GM23338 (cell line): Measurements from ENCODE around the gene RAP1GDS1. TPM values are rescaled to one million over a fixed set of nuclear protein-coding genes. Genes with fewer than 3 reads are reported as not detected.
"Not testable (repeated sequence)": the region's sequence is repeated elsewhere in the genome, so short reads cannot be mapped to it uniquely, and the experiment has no call there.

Experiments used
- ATAC-seq: fragments of 200-7000 bp; cut with Tn5 transposase; 3 replicates; pipeline ENCODE4 v1.9.1; 2020
- DNase-seq: peaks from one replicate; pipeline ENCODE4 v3.0.0-alpha.2; 2015; ENCODE audit warnings: low spot score
- H2AFZ ChIP-seq: fragments of 200-600 bp; sonication (generic); 2 replicates; pipeline ENCODE4 v1.8.0; 2016; ENCODE audit warnings: antibody characterized with exemption, mild to moderate bottlenecking, moderate library complexity
- H3F3A ChIP-seq: fragments of 200-600 bp; sonication (generic); replicated peaks from 2 replicates; pipeline ENCODE4 v1.8.0; 2017; ENCODE audit warnings: antibody characterized with exemption, mixed run types, low read depth
- H3K27ac ChIP-seq: fragments of 200-600 bp; sonication (generic); 2 replicates; pipeline ENCODE4 v1.6.1; 2016; ENCODE audit warnings: low read depth
- H3K27me3 ChIP-seq: fragments of 200-600 bp; sonication (generic); 2 replicates; pipeline ENCODE4 v1.8.0; 2016; ENCODE audit warnings: mild to moderate bottlenecking, mixed run types, moderate library complexity; ENCODE audit not compliant: insufficient read depth
- H3K36me3 ChIP-seq: fragments of 200-600 bp; sonication (generic); 2 replicates; pipeline ENCODE4 v1.8.0; 2016; ENCODE audit warnings: mild to moderate bottlenecking; ENCODE audit not compliant: insufficient read depth
- H3K4me1 ChIP-seq: fragments of 200-600 bp; sonication (generic); 2 replicates; pipeline ENCODE4 v1.8.0; 2016; ENCODE audit warnings: mild to moderate bottlenecking, moderate library complexity; ENCODE audit not compliant: insufficient read depth
- H3K4me2 ChIP-seq: fragments of 200-600 bp; sonication (generic); 2 replicates; pipeline ENCODE4 v1.7.1; 2017; ENCODE audit warnings: mixed run types
- H3K4me3 ChIP-seq: fragments of 200-600 bp; sonication (generic); 2 replicates; pipeline ENCODE4 v1.6.1; 2016; ENCODE audit warnings: mixed run types
- H3K79me2 ChIP-seq: fragments of 200-600 bp; sonication (generic); replicated peaks from 2 replicates; pipeline ENCODE4 v1.8.0; 2017; ENCODE audit warnings: mild to moderate bottlenecking; ENCODE audit not compliant: insufficient read depth
- H3K9me2 ChIP-seq: fragments of 200-600 bp; sonication (generic); 2 replicates; pipeline ENCODE4 v1.8.0; 2017; ENCODE audit not compliant: insufficient read depth
- H4K20me1 ChIP-seq: fragments of 200-600 bp; sonication (generic); replicated peaks from 2 replicates; pipeline ENCODE4 v1.8.0; 2017; ENCODE audit warnings: mild to moderate bottlenecking; ENCODE audit not compliant: insufficient read depth
- H3K27ac Mint-ChIP-seq: 2 replicates; pipeline ENCODE4 v1.8.0; 2020; ENCODE audit warnings: inconsistent platforms, mild to moderate bottlenecking, moderate library complexity, mixed read lengths
- H3K27me3 Mint-ChIP-seq: 3 replicates; pipeline ENCODE4 v1.8.0; 2022; ENCODE audit warnings: low read depth, mild to moderate bottlenecking, moderate library complexity, mixed read lengths, inconsistent platforms; ENCODE audit not compliant: insufficient read depth, poor library complexity
- H3K36me3 Mint-ChIP-seq: 3 replicates; pipeline ENCODE4 v1.8.0; 2021; ENCODE audit warnings: low read depth, mild to moderate bottlenecking, inconsistent platforms, moderate library complexity, mixed read lengths
- H3K4me1 Mint-ChIP-seq: 3 replicates; pipeline ENCODE4 v1.8.0; 2020; ENCODE audit warnings: mild to moderate bottlenecking, inconsistent platforms, mixed read lengths
- H3K4me3 Mint-ChIP-seq: 3 replicates; pipeline ENCODE4 v1.8.0; 2021; ENCODE audit warnings: moderate library complexity, mild to moderate bottlenecking, inconsistent platforms, mixed read lengths
- H3K9me3 Mint-ChIP-seq: 3 replicates; pipeline ENCODE4 v1.8.0; 2020; ENCODE audit warnings: moderate library complexity, mild to moderate bottlenecking, inconsistent platforms, mixed read lengths
- CREB1 ChIP-seq: fragments of 250-450 bp; sonication (Bioruptor Pico); IDR thresholded peaks from 2 replicates; pipeline ENCODE4 v1.5.0; 2020; ENCODE audit warnings: low read depth, mild to moderate bottlenecking, moderate library complexity
- JUNB ChIP-seq: IDR thresholded peaks from one replicate; pipeline ENCODE4 v1.6.1; 2016; ENCODE audit warnings: antibody characterized with exemption; ENCODE audit not compliant: unreplicated experiment
- ZNF114 ChIP-seq: fragments of 250-450 bp; sonication (Bioruptor Pico); IDR thresholded peaks from 2 replicates; pipeline ENCODE4 v1.5.0; 2020; ENCODE audit warnings: mild to moderate bottlenecking, moderate library complexity
- ZNF331 ChIP-seq: fragments of 250-450 bp; sonication (Bioruptor Pico); IDR thresholded peaks from 2 replicates; pipeline ENCODE4 v1.5.0; 2020; ENCODE audit warnings: low read depth, mild to moderate bottlenecking, moderate library complexity
- polyA plus RNA-seq: library from polyadenylated mRNA; unstranded; fragments of >200 nt; fragmentation: Nextera tagmentation; extraction: Ambion mirVana; gene quantifications from 2 replicates; pipeline ENCODE4 v1.2.1, GENCODE V29; 2016
- total RNA-seq: library from RNA; depleted of rRNA; stranded (reverse); fragments of >200 nt; shearing (Covaris generic); gene quantifications from 2 replicates; pipeline ENCODE4 v1.2.3, GENCODE V29; 2014
- TF ChIP-seq, protein P1 (sequence below): fragments of 250-450 bp; sonication (Bioruptor Pico); IDR thresholded peaks from 2 replicates; pipeline ENCODE4 v1.5.0; 2020; ENCODE audit warnings: mild to moderate bottlenecking, moderate library complexity

RAP1GDS1 gene
- total and polyA plus RNA-seq, 2 experiments from 2014 or later = 23.7 to 32.4 TPM

DNA sequence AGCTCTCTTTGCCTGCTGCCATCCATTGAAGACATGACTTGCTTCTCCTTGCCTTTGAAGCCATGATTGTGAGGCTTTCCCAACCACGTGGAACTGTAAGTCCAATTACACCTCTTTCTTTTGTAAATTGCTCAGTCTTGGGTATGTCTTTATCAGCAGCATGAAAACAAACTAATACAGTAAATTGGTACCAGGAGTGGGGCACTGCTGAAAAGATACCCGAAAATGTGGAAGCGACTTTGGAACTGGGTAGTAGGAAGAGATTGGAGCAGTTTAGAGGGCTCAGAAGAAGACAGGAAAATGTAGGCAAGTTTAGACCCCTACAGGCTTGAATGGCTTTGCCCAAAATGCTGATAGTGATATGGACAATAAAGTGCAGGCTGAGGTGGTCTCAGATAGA is 105.1 kb downstream of the RAP1GDS1 start:
- not testable (repeated sequence) for H3K4me3 Mint-ChIP-seq

DNA sequence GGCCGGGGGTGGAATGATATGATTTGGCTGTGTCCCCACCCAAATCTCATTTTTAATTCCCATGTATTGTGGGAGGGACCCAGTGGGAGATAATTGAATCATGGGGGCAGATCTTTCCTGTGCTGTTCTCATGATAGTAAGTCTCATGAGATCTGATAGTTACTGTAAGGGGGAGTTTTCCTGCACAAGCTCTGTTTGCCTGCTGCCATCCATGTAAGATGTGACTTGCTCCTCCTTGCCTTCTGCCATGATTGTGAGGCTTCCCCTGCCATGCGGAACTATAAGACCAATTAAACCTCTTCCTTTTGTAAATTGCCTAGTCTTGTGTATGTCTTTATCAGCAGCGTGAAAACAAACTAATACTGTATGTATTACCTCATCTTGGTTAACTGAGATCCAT is 106.8 kb downstream of the RAP1GDS1 start:
- not testable (repeated sequence) for H3K27ac Mint-ChIP-seq, H3K4me3 Mint-ChIP-seq, H3K4me1 ChIP-seq, H3K27me3 ChIP-seq, H4K20me1 ChIP-seq, DNase-seq, H3K27me3 Mint-ChIP-seq, H3K9me2 ChIP-seq, H2AFZ ChIP-seq, H3K4me1 Mint-ChIP-seq, H3K4me2 ChIP-seq, H3K27ac ChIP-seq, ATAC-seq, H3F3A ChIP-seq, H3K4me3 ChIP-seq, H3K79me2 ChIP-seq
- Mint-ChIP-seq H3K9me3 (peaks cover 39% of the 10 kb centered on the region), H3K36me3 (peaks cover 56% of the 10 kb centered on the region)
- peaks cover 26% of the 10 kb centered on the region for H3K36me3 ChIP-seq

More for the DNA sequence above, 105.1 kb downstream of the RAP1GDS1 start:
- not testable (repeated sequence) for H3K9me2 ChIP-seq, ATAC-seq, H3K4me1 ChIP-seq, H3K27me3 Mint-ChIP-seq, H3K4me3 ChIP-seq, H4K20me1 ChIP-seq, H3K27ac Mint-ChIP-seq, H3K27me3 ChIP-seq, H2AFZ ChIP-seq, H3F3A ChIP-seq, H3K27ac ChIP-seq, DNase-seq, H3K4me1 Mint-ChIP-seq, H3K79me2 ChIP-seq, H3K4me2 ChIP-seq
- H3K36me3 Mint-ChIP-seq = peaks cover 56% of the 10 kb centered on the region
- peaks cover 39% of the 10 kb centered on the region for H3K9me3 Mint-ChIP-seq
- peaks cover 26% of the 10 kb centered on the region for H3K36me3 ChIP-seq

DNA sequence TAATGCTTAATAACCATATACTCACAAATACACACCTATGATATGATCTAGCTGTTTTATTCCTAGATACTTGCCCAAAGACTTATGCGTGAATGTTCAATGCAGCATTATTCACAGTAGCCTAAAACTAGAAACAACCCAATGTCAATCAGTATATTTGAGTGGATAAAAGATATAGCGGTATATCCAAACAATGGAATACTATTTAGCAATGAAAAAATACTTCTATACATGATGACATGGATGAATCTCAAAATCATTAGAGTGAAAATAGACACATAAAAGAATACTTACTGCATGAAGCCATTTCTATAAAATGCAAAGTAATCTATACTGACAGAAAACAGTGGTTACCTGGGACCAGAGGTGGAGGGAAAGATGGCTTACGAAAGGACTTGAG is 108.1 kb downstream of the RAP1GDS1 start:
- Histone ChIP-seq H3K9me2 (no peaks in the 10 kb centered on the region), H3K36me3 (peaks cover 26% of the 10 kb centered on the region), H3K27me3 (no peaks in the 10 kb centered on the region), H2AFZ (no peak overlapping the region), H3K4me1 (no peaks in the 10 kb centered on the region), H3K4me2 (no peak overlapping the region), H3K4me3 (no peak overlapping the region), H3K27ac (no peak overlapping the region), H3F3A (no peaks in the 10 kb centered on the region), H3K79me2 (no peaks in the 10 kb centered on the region), H4K20me1 (no peaks in the 10 kb centered on the region)
- Mint-ChIP-seq H3K4me1 (no peaks in the 10 kb centered on the region), H3K36me3 (peaks cover 51% of the 10 kb centered on the region), H3K4me3 (no peak overlapping the region), H3K27me3 (no peaks in the 10 kb centered on the region), H3K27ac (no peak overlapping the region), H3K9me3 (peaks cover 39% of the 10 kb centered on the region)
- no peak for DNase-seq
- TF ChIP-seq ZNF114 (CRISPR knock-in tag) (no peak), CREB1 (no peak)
- no peak for ATAC-seq

DNA sequence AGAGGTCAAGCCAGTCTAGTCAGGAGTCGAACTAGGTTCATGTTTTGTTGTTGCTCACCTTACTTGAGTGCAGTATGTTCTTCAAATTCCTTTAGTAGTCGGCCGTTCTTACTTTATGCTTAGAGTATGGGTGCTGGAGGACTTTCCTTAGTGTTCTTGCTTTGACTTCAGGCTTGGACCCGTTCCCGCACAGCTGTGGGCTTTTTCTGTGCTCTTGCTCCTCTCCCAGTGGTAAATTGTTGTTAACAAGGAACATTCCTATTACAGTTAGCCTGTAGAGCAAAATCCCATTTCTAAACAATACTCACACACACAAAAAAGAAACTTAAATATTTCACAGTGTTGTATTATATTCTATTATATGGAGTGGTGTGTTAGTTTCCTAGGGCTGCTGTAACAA is 113.5 kb downstream of the RAP1GDS1 start:
- H3K27me3 ChIP-seq = no peaks in the 10 kb centered on the region
- peaks cover 3% of the 10 kb centered on the region; the same call in 2 of the 3 replicates for H3K36me3 Mint-ChIP-seq
- no peak for ATAC-seq
- no peaks in the 10 kb centered on the region for H3K36me3 ChIP-seq
- H3K4me1 Mint-ChIP-seq = no peaks in the 10 kb centered on the region
- no peak overlapping the region for H3K4me2 ChIP-seq
- no peak overlapping the region for H3K4me3 ChIP-seq
- H3K27ac Mint-ChIP-seq = no peak overlapping the region
- H3K4me3 Mint-ChIP-seq = no peak overlapping the region
- no peaks in the 10 kb centered on the region for H3K4me1 ChIP-seq
- H3K9me2 ChIP-seq = no peaks in the 10 kb centered on the region
- no peak overlapping the region for H3K27ac ChIP-seq
- H3K9me3 Mint-ChIP-seq = peaks cover under 1% of the 10 kb centered on the region; the same call in 1 of the 3 replicates
- H2AFZ ChIP-seq = no peak overlapping the region
- H4K20me1 ChIP-seq = no peaks in the 10 kb centered on the region
- no peaks in the 10 kb centered on the region for H3K79me2 ChIP-seq
- H3F3A ChIP-seq = no peaks in the 10 kb centered on the region
- no peak for DNase-seq
- no peaks in the 10 kb centered on the region for H3K27me3 Mint-ChIP-seq
- TF ChIP-seq ZNF114 (CRISPR knock-in tag) = no peak
- TF ChIP-seq, protein P1, sequence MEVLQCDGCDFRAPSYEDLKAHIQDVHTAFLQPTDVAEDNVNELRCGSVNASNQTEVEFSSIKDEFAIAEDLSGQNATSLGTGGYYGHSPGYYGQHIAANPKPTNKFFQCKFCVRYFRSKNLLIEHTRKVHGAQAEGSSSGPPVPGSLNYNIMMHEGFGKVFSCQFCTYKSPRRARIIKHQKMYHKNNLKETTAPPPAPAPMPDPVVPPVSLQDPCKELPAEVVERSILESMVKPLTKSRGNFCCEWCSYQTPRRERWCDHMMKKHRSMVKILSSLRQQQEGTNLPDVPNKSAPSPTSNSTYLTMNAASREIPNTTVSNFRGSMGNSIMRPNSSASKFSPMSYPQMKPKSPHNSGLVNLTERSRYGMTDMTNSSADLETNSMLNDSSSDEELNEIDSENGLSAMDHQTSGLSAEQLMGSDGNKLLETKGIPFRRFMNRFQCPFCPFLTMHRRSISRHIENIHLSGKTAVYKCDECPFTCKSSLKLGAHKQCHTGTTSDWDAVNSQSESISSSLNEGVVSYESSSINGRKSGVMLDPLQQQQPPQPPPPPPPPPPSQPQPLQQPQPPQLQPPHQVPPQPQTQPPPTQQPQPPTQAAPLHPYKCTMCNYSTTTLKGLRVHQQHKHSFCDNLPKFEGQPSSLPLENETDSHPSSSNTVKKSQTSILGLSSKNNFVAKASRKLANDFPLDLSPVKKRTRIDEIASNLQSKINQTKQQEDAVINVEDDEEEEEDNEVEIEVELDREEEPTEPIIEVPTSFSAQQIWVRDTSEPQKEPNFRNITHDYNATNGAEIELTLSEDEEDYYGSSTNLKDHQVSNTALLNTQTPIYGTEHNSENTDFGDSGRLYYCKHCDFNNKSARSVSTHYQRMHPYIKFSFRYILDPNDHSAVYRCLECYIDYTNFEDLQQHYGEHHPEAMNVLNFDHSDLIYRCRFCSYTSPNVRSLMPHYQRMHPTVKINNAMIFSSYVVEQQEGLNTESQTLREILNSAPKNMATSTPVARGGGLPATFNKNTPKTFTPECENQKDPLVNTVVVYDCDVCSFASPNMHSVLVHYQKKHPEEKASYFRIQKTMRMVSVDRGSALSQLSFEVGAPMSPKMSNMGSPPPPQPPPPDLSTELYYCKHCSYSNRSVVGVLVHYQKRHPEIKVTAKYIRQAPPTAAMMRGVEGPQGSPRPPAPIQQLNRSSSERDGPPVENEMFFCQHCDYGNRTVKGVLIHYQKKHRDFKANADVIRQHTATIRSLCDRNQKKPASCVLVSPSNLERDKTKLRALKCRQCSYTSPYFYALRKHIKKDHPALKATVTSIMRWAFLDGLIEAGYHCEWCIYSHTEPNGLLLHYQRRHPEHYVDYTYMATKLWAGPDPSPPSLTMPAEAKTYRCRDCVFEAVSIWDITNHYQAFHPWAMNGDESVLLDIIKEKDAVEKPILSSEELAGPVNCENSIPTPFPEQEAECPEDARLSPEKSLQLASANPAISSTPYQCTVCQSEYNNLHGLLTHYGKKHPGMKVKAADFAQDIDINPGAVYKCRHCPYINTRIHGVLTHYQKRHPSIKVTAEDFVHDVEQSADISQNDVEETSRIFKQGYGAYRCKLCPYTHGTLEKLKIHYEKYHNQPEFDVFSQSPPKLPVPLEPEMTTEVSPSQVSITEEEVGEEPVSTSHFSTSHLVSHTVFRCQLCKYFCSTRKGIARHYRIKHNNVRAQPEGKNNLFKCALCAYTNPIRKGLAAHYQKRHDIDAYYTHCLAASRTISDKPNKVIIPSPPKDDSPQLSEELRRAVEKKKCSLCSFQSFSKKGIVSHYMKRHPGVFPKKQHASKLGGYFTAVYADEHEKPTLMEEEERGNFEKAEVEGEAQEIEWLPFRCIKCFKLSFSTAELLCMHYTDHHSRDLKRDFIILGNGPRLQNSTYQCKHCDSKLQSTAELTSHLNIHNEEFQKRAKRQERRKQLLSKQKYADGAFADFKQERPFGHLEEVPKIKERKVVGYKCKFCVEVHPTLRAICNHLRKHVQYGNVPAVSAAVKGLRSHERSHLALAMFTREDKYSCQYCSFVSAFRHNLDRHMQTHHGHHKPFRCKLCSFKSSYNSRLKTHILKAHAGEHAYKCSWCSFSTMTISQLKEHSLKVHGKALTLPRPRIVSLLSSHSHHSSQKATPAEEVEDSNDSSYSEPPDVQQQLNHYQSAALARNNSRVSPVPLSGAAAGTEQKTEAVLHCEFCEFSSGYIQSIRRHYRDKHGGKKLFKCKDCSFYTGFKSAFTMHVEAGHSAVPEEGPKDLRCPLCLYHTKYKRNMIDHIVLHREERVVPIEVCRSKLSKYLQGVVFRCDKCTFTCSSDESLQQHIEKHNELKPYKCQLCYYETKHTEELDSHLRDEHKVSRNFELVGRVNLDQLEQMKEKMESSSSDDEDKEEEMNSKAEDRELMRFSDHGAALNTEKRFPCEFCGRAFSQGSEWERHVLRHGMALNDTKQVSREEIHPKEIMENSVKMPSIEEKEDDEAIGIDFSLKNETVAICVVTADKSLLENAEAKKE (CRISPR knock-in tag) = no peak
- TF ChIP-seq ZNF331 (CRISPR knock-in tag) = no peak
- no peak for TF ChIP-seq JUNB
